ENCODE results near the gene MMP3.
"Not testable (repeated sequence)": the region's sequence is repeated elsewhere in the genome, so short reads cannot be mapped to it uniquely, and the experiment has no call there.

MMP3 gene

GRCh38 chr11:102843489-102843888 lies at the start of gene MMP3:
TSS of gene MMP3 (minus strand) at chr11:102843609. CDS start at chr11:102843546, 63 bp downstream.
- peak in 1 of 2 experiments; percentile 21 for DNase-seq (ENCODE audit: low read depth in 2 of 2)

- peak in 1 of 2 experiments; percentile 14 for DNase-seq (ENCODE audit: low read depth in 2 of 2)
These were observed 48.3 kb upstream of the MMP3 start for GRCh38 chr11:102891736-102892135.

- DNase-seq (ENCODE audit: low read depth in 2 of 2): no peak
These were observed 43.6 kb upstream of the MMP3 start for GRCh38 chr11:102886999-102887398.

- no peak for DNase-seq (ENCODE audit: low read depth in 2 of 2)
These were observed 39.7 kb upstream of the MMP3 start for GRCh38 chr11:102883141-102883540.

DNA sequence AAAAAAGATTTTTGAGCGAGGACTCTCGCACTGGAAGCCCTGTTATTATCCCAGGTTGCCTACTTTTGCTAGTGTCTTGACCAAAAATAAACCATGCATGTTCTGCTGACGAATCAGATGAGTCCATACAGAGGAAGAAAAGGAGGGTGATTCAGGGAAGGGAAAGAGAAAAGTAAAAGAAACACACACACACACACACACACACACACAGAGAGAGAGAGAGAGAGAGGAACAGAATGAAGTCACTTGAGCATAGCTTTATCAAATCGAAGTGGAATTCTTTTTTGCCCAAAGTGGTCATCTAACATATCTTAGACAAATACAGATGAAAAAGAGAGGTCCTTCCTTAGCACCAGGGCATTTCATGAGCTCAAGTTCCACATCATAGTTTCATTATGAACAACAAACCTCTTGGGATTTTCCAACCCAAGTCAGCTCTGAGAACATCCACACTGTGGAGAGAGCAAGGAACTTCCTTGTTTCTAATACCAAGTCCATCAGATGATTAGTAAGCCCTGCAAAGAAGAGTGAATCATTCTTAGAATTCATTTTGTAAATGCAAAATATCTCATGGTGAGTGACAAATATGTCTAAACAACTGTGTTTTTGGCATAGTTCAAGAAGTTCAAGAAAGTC lies 39.1 kb upstream of the MMP3 start:
- peak; percentile 37 to 40 for DNase-seq (ENCODE audit: low read depth in 2 of 2)

DNA sequence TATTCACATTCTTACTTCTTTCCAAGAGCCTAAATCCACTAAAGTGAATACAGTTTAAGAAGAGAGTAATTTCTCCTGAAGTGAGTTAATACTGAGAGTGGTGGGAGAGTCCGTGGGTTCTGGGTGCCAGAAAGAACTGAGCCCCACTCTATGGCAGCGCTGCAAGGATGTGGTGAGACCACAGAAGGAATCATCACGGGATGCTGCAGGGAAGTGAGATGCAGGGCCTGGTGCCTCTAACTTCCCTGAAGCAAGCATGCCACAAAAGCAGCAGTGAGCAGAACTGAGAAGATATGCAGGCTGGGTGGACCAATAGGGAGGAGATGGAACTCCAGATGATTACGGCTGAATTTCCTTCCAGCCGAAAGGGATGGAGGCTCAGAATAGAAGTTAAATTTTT lies 36.4 kb upstream of the MMP3 start:
- DNase-seq (ENCODE audit: low read depth in 2 of 2): no peak

DNA sequence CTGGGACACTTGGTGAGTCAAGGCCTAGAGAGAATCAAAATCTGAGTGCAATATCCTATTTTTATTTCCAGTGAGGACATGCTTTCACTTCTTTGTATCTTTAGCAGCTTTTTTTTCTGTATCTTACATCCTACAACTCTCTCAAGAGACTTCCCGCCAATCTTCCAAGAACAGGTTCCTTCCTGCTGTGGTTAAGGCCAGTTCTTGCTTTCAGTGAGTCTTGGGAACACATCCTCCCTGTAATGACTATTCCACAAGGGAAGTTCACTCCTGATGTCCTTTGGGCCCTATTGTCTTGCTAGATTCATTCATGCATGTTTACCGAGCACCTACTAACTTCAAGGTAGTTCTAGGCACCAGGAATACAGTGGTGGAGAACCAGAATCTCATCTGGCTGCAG lies 35.2 kb upstream of the MMP3 start:
- DNase-seq (ENCODE audit: low read depth in 2 of 2): no peak

DNA sequence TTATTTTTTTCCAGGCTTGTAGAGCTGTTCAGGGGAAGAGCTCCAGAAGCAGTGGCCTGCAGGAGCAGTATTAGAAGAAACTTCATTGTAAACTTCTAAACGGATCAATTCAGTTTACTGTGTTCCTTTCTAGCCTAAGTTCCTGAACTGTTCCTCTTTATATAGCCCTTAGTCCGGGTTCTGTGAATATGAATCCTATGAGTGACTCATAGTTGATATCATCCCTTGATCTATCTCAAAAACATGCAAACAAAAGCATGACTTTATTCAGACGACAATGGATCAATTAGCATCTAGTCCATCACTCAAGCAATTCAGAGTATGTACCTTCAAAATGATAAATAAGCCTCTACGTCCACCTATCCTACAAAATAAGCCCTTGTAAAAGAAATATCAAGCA lies 31.4 kb upstream of the MMP3 start, which contains the start of gene MMP12:
TSS of gene MMP12 (minus strand) at position 131 of the 400 bp plus-strand sequence. CDS start at position 86, 45 bp downstream.
- no peak for DNase-seq (ENCODE audit: low read depth in 2 of 2)

GRCh38 chr11:102869354-102869964 lies 26.1 kb upstream of the MMP3 start:
- not testable (repeated sequence) for DNase-seq (ENCODE audit: low read depth in 2 of 2)

- DNase-seq (ENCODE audit: low read depth in 2 of 2): no peak
These were observed 24.9 kb upstream of the MMP3 start for GRCh38 chr11:102868339-102868738.

GRCh38 chr11:102864724-102865123 lies 21.3 kb upstream of the MMP3 start:
- DNase-seq (ENCODE audit: low read depth in 2 of 2): no peak

GRCh38 chr11:102853956-102854355 lies 10.5 kb upstream of the MMP3 start:
- DNase-seq (ENCODE audit: low read depth in 2 of 2): no peak

DNA sequence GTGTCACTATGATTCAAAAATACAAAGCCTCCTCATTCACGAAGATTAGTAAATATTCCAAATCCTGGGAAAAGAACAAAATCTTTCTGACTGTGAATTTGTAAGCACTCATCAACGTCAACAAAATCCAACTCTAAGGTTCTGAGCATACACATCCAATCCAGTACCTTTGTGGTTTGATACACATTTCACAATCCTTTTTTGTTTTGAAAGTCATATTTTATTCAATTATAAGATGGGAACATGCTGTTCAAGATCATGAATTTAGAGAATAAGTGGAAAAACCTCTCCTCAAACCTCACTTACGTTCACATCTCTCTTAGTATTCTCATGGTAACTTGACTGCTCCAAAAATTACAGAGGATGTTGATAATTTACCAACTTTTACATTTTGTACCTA lies 9.6 kb upstream of the MMP3 start:
- DNase-seq (ENCODE audit: low read depth in 2 of 2): no peak

DNA sequence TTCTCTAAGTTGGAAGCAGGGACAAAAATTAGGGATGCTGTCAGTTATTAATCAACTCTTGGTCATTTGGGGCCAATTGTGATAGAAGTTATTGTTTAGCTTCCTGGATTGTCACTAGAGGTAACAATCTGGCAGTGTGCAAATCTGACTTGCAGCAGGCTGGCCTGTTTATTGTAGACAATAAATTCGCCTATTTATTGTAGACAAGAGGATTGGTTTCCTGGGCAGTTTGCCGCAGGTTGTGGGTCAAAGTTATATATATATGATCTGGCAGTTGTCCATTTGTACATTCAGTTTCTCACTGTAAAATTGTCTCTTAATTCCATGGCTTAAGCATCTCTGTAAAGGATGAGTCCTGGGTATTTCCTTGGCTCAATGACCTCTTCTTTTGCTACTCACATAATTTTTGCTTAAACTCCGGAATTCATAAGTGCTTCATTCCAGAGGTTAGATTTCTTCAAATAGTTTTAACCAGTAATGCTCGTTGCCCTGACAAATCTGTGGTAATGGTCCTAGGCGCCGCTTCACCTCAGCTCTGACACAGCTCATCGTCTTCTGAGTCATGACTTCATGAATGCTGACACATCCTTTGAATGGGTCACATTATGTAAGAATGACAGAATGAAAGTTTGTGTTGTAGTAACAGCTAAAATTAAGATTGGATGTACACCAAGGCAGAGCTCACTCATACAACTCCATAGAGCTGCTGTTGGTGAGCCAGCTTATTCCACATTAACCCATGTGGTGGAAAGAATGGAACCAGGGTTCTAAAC lies 7.8 kb upstream of the MMP3 start:
- peak; percentile 74 to 78 for DNase-seq (ENCODE audit: low read depth in 2 of 2)

- peak; percentile 72 to 74 for DNase-seq (ENCODE audit: low read depth in 2 of 2)
These were observed 5.9 kb upstream of the MMP3 start for GRCh38 chr11:102849311-102849710.

DNA sequence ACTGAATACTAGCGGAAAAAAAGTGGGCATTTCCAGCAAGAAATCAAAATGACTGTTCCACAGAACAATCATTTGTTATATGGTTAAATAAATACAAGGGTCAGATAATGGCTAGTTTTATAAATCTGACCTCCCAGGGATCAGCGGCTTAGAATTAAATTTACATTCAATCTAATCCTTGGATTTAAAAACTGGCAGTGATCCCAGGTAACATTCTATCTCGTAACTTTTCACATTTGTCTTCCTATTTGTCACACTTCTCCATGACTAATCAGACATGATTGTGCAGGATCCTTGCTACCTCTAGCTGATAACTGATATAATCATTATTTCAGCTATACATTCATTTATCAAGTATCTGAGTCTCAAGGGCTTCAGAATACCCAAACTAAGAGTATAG lies 2.9 kb upstream of the MMP3 start:
- peak in 1 of 2 experiments; percentile 23 for DNase-seq (ENCODE audit: low read depth in 2 of 2)

DNA sequence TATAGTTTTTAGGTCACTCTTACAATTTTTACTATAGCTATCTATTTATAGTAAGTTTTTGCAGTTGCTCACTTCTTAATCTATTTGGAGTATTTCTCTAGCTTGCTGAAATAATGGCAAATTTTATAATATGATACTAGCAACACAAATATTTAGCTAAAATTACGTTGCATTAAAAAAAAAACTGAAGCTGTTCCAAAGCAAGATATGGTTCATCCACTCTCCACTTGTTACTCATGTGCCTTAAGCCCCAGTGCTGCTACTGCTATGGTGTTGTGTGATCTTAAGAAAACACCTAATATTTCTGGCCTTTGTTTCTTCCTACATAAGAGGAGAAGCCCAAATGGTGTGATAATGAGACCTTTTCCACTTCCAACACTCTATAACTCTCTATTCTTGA lies 479 bp downstream of the MMP3 start:
- DNase-seq (ENCODE audit: low read depth in 2 of 2): no peak

- no peak for DNase-seq (ENCODE audit: low read depth in 2 of 2)
These were observed 3.4 kb downstream of the MMP3 start for GRCh38 chr11:102840018-102840417.

DNA sequence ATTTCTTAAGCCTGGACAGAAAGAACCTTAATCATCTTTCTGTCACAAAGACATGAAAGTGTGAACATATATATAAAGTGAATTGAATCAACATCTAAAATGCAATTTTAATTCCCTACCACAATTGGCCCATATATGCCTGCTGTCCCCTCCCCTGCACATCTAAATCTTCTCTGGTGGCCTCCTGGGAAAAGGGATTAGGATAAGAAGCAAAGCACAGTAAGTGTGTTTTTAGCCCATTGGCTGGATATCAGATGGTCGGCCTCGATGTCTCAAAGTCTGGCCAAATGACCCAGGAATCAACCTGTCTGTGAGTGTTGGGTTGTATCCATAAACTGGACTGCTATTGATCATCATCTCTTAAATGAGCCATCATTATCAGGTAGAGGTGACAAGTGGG lies 5.8 kb downstream of the MMP3 start:
- DNase-seq (ENCODE audit: low read depth in 2 of 2): no peak

DNA sequence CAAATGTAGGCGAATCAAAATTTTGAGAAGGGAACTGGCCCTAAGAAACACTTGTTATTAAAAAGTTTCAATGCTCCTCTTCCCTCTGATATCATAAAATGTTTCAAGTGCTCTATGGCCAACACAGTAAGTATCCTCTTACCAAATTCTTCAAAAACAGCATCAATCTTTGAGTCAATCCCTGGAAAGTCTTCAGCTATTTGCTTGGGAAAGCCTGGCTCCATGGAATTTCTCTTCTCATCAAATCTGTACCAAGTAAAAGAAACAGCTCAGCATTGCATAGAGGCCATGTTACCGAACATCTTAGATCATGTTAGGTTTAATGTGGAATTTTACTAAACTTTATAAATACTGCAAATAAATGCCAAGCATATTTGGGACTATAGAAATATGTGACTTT lies 6.3 kb downstream of the MMP3 start:
- DNase-seq (ENCODE audit: low read depth in 2 of 2): no peak

DNA sequence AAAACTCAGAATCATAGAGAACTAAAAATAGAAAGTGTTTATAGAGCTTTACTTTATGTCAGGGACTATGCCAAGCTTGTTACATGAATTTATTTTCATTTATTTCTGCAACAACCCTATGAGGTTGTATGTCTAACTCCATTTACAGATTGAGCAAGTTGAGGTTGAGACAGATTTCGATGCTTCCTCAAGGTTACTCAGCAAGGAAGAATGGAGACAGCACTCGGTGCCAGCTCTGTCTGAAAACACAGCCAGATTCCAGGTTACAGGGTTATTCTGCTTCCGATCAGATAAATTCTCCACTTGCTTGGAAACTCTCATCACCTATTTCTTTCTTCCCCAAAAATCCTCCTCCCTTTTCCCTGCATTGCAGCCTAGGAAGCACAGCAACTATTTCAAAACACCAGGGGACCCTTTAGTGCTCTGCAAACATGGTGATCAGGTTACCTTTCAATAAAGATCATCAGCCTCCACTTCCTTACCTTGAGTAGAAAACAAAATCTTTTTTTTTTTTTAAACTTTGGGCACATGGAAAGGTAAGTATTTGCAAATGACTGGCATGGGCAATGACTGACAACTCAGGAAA lies 7.0 kb downstream of the MMP3 start:
- peak; percentile 67 to 68 for DNase-seq (ENCODE audit: low read depth in 2 of 2)

GRCh38 chr11:102833731-102834130 lies 9.7 kb downstream of the MMP3 start:
- DNase-seq (ENCODE audit: low read depth in 2 of 2): peak in 1 of 2 experiments; percentile 29

Data from fibroblast of skin of left quadriceps (primary cell).